T-helper 22 cell (primary cell): Measurements from ENCODE around the gene NOTCH1.

Experiments
- DNase-seq: peaks from one replicate; pipeline ENCODE4 v3.0.0-alpha.2; 2020; ENCODE audit warnings: low read depth

The NOTCH1 gene

DNA sequence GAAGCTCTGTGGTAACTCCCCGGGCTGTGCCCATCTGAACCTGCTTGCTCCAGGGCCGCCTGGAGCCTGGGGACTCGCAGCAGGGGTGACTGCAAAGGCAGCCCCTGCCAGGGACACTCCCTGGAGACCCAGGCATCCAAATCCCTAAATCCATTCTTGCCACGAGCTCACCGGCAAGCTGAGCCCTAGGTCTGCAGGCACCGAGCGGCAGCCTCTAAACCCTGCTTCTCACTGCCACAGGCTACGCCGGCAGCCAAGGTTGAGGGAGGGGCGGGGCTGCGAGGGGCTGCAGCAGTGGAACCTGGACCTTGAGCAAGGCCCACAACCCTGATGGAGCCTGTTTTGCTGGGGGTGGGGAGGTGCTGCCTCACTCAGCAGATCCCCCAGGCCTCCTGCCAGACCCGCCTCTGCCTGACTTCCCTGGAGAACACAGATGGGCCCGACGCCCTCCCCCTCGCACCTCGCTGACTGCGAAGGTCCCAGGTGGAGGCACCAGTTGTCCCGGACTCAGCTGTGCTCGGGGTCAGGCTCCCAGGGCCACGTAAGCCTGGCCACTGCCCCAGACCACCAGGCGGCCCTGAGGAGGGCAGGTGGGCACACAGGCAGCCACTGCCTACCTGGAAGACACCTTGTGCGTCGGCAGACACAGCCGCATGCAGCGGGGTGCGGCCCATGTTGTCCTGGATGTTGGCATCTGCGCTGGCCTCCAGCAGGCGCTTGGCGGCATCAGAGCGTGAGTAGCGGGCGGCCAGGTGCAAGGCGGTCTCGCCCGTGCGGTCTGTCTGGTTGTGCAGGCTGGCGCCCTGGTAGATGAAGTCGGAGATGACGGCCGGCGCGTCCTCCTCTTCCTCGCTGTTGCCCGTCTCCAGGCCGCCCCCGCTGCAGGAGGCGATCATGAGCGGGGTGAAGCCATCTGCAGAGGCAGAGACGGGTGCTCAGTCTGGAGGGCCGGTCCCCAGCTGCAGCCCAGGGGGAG is 45.6 kb downstream of the NOTCH1 start:
- DNase-seq, result no peak

GRCh38 chr9:136499071-136499934 is 46.5 kb downstream of the NOTCH1 start:
- DNase-seq, result no peak

DNA sequence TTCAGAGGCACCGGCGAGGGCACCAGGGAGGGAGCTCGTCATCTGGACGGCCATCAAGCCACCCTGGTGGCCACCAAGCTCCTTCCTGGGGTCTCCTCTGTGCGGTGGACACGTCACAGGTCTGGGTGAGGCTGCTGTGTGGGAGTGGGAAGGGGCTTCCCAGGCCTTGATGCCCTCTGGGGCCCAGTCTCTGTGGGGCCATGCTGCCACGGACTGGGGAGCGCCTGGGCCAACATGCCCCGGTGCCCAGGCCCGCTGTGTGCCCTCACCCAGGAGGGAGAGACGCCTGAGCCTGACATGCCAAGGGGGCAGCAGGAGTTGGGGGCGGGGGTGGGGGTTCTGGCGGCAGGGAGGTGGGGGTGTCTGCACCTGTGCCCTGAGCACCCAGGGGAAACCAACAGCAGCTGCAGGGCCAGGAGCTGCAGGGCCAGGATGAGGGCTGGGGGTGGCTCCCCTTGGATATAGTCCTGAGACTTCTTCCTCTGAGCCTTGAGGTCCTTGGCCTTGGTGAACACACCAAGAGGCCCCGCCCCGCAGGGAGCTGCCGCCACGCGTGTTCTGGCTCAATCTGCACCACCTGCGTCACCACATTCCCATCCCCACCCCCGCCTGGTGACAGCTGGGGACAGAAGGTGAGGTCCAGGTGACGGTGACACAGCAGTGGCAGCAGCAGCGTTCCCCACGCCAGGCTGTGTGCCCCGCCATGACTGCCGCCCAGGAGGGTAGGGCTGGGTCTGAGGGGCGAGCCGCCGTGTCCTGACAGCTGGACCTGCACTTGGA is 47.7 kb downstream of the NOTCH1 start:
- no peak for DNase-seq

DNA sequence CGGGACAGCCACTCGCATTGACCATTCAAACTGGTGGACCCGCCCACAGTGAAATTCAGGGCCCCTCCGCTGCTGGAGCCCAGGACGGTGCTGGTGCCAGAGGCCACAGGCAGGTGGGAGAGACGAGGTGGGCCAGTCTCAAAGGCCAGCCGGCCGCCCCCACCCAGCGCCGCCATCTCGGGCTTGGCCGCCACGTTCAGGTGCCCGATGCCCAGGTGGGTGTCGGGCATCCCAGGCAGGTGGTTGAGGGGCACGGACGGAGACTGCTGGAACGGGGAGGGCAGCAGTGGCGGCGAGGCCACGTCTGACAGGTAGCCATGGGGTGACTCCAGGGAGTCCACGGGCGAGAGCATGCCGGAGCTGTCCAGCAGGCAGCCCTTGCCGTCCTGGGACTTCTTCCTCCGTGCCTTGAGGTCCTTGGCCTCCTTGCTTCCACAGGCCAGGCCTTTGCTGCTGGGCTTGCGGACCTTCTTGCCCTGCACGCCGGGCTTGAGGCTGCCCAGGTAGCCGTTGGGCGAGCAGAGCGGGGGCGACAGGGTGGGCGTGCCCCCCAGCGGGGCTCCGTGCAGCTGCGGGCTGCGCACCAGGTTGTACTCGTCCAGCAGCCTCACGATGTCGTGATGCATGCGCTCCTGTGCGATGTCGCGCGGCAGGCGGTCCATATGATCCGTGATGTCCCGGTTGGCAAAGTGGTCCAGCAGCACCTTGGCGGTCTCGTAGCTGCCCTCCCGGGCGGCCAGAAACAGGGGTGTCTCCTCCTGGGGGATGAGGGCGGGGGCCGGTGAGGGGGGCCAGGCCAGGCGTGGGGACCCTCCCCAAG is 48.8 kb downstream of the NOTCH1 start:
- DNase-seq, result no peak

- no peak for DNase-seq
These were observed 49.7 kb downstream of the NOTCH1 start for GRCh38 chr9:136496181-136496580.

DNA sequence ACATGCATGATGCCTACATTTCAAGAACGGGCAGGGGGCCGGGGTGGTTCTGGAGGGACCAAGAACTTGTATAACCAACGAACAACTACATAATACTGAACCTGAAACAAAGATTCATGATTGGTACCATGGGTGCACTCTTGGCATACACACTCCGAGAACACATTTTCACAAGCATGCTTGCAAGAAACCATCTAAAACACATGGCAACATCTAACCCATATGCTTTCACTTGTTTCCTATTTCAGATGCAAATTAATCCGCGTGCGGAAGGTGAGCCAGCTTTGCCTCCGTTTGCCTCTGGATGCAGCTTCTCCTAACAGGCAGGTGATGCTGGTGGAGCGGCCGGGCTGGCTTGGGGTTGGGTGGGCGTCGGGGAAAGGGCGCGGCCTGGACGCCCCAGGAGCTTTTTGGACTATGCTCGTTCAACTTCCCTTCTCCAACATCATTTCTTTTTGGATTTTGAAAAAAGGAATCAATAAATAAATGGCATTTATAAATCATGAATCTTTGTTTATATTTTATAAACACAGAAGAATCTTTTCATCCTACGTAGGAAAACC is 50.5 kb downstream of the NOTCH1 start:
- no peak for DNase-seq

DNA sequence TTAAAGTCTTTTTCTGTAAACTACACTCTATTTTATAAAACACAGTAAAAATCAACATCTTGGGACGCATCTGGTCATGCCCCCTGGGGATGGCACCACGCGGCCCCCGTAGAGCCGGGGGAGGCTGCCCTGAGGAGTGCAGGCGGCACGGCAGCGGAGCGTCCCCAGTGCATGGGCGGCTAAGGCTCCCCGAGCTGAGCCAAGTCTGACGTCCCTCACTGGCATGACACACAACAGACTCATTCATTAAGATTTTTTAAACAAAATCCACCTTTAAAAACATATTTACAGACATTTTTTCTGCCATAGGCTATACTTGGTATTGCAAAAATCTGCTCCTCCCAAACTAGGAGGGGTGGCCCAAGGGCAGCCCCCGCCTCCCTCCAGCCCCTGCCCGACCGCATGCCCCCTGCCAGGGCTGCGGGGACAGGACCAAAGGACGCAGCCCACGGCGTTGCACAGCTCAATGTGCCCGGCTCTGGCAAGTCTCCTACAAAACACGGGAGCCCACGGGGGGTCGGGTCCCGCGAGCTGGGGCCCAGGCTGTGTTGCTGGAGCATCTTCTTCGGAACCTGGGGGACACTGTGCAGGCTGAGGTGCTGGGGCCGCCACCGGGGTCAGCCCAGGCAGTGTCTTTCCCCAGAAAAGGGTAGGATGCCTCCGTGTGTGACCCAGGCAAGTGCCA is 51.2 kb downstream of the NOTCH1 start:
- DNase-seq, result no peak

- no peak for DNase-seq
These were observed 51.8 kb downstream of the NOTCH1 start for GRCh38 chr9:136494012-136494411.

DNA sequence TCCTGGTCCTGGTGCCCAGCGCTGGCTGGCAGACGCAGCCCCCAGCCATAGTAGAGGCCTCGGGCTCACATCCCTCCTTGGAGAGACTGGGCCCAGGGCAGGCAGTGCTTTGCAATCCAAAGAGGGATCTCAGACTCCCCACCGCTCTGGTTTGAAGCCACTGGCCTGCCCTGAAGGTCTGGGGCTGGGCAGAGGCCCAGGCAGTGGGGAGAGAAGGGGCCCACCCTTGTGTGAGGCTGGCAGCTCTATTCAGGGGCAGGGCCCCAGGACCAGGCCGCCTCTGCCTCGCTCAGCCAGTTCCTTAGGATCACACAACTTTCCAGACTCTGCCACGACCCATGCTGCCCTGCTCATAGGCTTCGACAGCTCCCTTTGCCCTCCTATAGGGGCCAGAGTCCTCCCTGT is 52.3 kb downstream of the NOTCH1 start:
- DNase-seq, result no peak

GRCh38 chr9:136492978-136493522 is 52.8 kb downstream of the NOTCH1 start:
- DNase-seq, result no peak

- DNase-seq, result no peak
These were observed 56.1 kb downstream of the NOTCH1 start for GRCh38 chr9:136489731-136490130.

- peak; percentile 43 for DNase-seq
These were observed 57.3 kb downstream of the NOTCH1 start for GRCh38 chr9:136488247-136489214.

GRCh38 chr9:136487672-136488071 is 58.2 kb downstream of the NOTCH1 start:
- no peak for DNase-seq

DNA sequence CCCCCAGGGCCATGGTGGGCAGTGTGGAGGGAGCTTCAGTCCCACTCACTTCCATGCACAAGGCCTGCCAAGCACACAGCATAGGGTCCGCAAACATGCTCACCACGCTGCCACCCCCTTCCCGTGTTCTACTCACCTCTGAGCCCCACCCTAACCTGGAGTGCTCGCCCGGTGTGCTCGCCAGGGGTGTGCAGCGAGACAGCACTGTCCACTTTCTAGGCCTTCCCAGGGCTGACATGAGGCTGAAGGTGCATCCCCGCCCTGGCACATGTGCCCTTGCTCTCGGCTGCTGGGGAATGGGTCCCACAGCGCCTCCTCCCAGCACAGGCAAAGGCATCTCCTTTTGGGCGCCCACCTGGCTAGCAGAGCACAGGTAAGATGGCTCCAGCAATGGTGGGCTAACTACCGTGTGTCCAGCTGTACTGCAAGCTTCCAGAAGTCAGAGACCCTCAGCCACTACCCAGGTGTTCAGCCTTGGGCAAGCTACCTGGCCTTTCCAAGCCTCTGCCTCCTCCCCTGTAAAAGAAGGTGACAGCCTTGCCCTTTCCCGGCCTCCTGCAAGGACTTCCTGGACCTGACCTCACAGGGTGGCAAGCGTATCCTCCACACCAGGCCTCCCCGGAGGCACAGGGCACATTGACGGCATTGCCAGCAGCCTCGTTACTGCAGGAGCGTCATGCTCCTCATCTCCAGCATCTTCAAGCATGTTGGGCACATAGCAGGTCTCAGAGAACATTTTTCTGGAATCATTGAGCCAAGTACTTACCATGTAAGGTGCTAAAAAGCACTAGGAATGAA is 58.8 kb downstream of the NOTCH1 start:
- DNase-seq, result no peak

- no peak for DNase-seq
These were observed 59.7 kb downstream of the NOTCH1 start for GRCh38 chr9:136486131-136486530.

DNA sequence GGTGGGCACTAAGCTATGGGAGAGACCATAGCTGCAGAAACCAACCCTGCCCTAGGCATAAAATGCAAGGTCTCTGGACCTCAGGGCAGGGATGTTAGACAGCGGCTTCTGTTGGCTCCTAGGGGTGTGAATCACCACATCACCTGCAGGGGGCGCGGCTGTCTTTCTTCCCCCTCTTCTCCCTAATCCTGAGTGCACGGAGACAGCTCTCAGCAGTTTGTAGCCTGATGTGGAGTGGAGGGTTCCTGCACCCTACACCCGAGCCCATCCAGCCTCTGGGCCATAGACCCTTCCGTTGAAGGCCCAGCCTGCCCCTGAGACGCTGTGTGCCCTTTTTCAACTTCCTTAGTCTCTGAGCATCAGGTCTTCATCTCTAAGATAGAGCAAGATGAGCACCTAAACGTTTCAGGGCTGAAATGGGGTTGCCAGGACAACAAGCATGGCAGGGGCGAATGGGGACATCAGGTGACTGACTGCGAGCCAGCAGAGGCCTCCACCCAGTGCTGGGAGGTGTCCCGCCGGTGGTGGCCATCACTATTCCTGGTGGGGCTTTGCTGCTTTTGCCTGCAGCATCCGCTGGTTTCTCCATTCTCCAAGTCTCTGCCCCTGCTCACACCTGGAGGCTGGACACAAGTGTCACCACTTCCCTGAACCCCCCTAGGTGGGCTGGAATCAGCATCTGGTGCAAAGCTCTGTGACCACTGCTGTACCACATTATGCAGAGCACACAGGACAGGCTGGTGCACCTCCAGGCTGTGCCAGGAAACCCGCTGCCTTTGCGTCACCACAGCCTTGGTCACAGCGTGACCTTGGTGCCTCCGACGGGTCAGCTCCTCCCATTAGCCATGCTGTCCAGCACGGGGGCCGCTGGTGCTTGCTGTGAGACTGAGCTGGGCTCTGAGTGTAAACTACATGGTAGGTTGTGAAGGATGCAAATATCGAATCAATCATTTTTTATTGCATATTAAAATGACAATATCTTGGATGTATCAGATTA is 60.5 kb downstream of the NOTCH1 start:
- peak; percentile 58 for DNase-seq
